ENCODE measurements around the gene PARD6B.
"Not testable (repeated sequence)": the region's sequence is repeated elsewhere in the genome, so short reads cannot be mapped to it uniquely, and the experiment has no call there.

Gene PARD6B

GRCh38 chr20:50772420-50773185 lies 41.2 kb downstream of the PARD6B start:
- DNase-seq (ENCODE audit: low read depth, low spot score): no peak

- no peak for DNase-seq (ENCODE audit: low read depth, low spot score)
Measured at GRCh38 chr20:50774515-50774914, 43.1 kb downstream of the PARD6B start.

- no peak for DNase-seq (ENCODE audit: low read depth, low spot score)
Measured at GRCh38 chr20:50776122-50776817, 44.9 kb downstream of the PARD6B start.

GRCh38 chr20:50777373-50777772 lies 46.0 kb downstream of the PARD6B start:
- no peak for DNase-seq (ENCODE audit: low read depth, low spot score)

GRCh38 chr20:50778994-50779393 lies 47.6 kb downstream of the PARD6B start:
- DNase-seq (ENCODE audit: low read depth, low spot score): not testable (repeated sequence)

GRCh38 chr20:50783390-50783789 lies 52.0 kb downstream of the PARD6B start:
- DNase-seq (ENCODE audit: low read depth, low spot score): no peak

- DNase-seq (ENCODE audit: low read depth, low spot score): no peak
Measured at GRCh38 chr20:50783903-50784302, 52.5 kb downstream of the PARD6B start.

- no peak for DNase-seq (ENCODE audit: low read depth, low spot score)
Measured at GRCh38 chr20:50784464-50784863, 53.1 kb downstream of the PARD6B start.

- no peak for DNase-seq (ENCODE audit: low read depth, low spot score)
Measured at GRCh38 chr20:50786703-50787102, 55.3 kb downstream of the PARD6B start.

GRCh38 chr20:50787181-50787580 lies 55.8 kb downstream of the PARD6B start:
- DNase-seq (ENCODE audit: low read depth, low spot score): no peak

- DNase-seq (ENCODE audit: low read depth, low spot score): no peak
Measured at GRCh38 chr20:50788045-50788991, 56.9 kb downstream of the PARD6B start.

GRCh38 chr20:50789968-50790650 lies 58.7 kb downstream of the PARD6B start:
- no peak for DNase-seq (ENCODE audit: low read depth, low spot score)

- DNase-seq (ENCODE audit: low read depth, low spot score): peak; percentile 66
Measured at GRCh38 chr20:50790651-50791277, 59.4 kb downstream of the PARD6B start.

- DNase-seq (ENCODE audit: low read depth, low spot score): no peak
Measured at GRCh38 chr20:50792708-50793574, 61.6 kb downstream of the PARD6B start.

GRCh38 chr20:50793575-50794016 lies 62.2 kb downstream of the PARD6B start:
- not testable (repeated sequence) for DNase-seq (ENCODE audit: low read depth, low spot score)

- DNase-seq (ENCODE audit: low read depth, low spot score): no peak
Measured at GRCh38 chr20:50794181-50794845, 62.9 kb downstream of the PARD6B start.

GRCh38 chr20:50794846-50795634 lies 63.7 kb downstream of the PARD6B start, which contains the start of gene BCAS4:
Gene BCAS4 (plus strand): TSS chr20:50795061. CDS start chr20:50795084, 23 bp downstream.
- DNase-seq (ENCODE audit: low read depth, low spot score): peak; percentile 66

GRCh38 chr20:50797142-50797541 lies 65.8 kb downstream of the PARD6B start:
- DNase-seq (ENCODE audit: low read depth, low spot score): no peak

Data from activated naive CD8-positive, alpha-beta T cell treated with anti-CD3 and anti-CD28 coated beads, Interleukin-2, amount 50 U/mL, for 16 hours (primary cell).